B cell (primary cell): ENCODE measurements around the gene RAB11FIP5. TPM values are rescaled to one million over a fixed set of nuclear protein-coding genes. Genes with fewer than 3 reads are reported as not detected.

Source experiments
- ATAC-seq: fragments of 200-7000 bp; cut with Tn5 transposase; one replicate; pipeline ENCODE4 v1.10.0; 2021; ENCODE audit warnings: low read depth, mild to moderate bottlenecking, moderate number of reproducible peaks, moderate library complexity
- CTCF ChIA-PET: fragments of 350-600 bp; sonication (Branson Sonifier 250); formaldehyde crosslinking; loops from one replicate; lab custom pipeline; 2021; ENCODE audit warnings: antibody characterized with exemption, inconsistent platforms; lab: Charles Lee
- POLR2A ChIA-PET: fragments of 350-600 bp; sonication (Branson Sonifier 250); formaldehyde crosslinking; loops from one replicate; lab custom pipeline; 2021; ENCODE audit warnings: antibody characterized with exemption; lab: Charles Lee
- DNase-seq: peaks from one replicate; pipeline ENCODE4 v3.0.0; 2013
- H2AFZ ChIP-seq: 2 replicates; pipeline ENCODE4 v1.6.1; 2012; ENCODE audit warnings: mild to moderate bottlenecking, low read depth, low read length; ENCODE audit not compliant: insufficient read depth, poor library complexity, severe bottlenecking
- H3K27ac ChIP-seq, 2 donors: 1 replicate in 1 of 2; 2 replicates in 1 of 2; pipeline ENCODE4 v1.5.1; 2012 to 2013; ENCODE audit warnings: low read length in 2 of 2, mild to moderate bottlenecking in 2 of 2, moderate library complexity in 1 of 2
- H3K27me3 ChIP-seq, 4 experiments: fragments of 200-600 bp in 1 of 4; sonication (generic) in 1 of 4; replicated peaks in 1 of 4; 1 replicate in 2 of 4; 2 replicates in 2 of 4; pipeline versions ENCODE4 v1.6.1 to v1.7.0; 2013 to 2016; ENCODE audit warnings: low read length in 3 of 4, mild to moderate bottlenecking in 2 of 4, mixed read lengths in 1 of 4, moderate library complexity in 1 of 4; ENCODE audit not compliant: insufficient read depth in 4 of 4, control insufficient read depth in 3 of 4; ENCODE audit errors: control extremely low read depth in 1 of 4
- H3K36me3 ChIP-seq, 2 experiments: replicated peaks in 1 of 2; 1 replicate in 1 of 2; 2 replicates in 1 of 2; pipeline versions ENCODE4 v1.6.1 to v1.7.1; 2013; ENCODE audit warnings: low read length in 1 of 2; ENCODE audit not compliant: insufficient read depth in 2 of 2, control insufficient read depth in 1 of 2; ENCODE audit errors: control extremely low read depth in 1 of 2, extremely low read depth in 1 of 2
- H3K4me1 ChIP-seq, 2 donors: fragments of 200-600 bp in 1 of 2; sonication (generic) in 1 of 2; 1 replicate in 1 of 2; 2 replicates in 1 of 2; pipeline versions ENCODE4 v1.5.1 to v1.6.1; 2013 to 2017; ENCODE audit warnings: low read length in 2 of 2; ENCODE audit not compliant: control insufficient read depth in 2 of 2, insufficient read depth in 2 of 2
- H3K4me2 ChIP-seq: replicated peaks from 2 replicates; pipeline ENCODE3; 2012; ENCODE audit warnings: mild to moderate bottlenecking, low read depth, low read length; ENCODE audit not compliant: poor library complexity, severe bottlenecking
- H3K4me3 ChIP-seq, 5 experiments: fragments of 200-600 bp in 1 of 5; sonication (generic) in 1 of 5; 1 replicate in 3 of 5; 2 replicates in 2 of 5; pipeline versions ENCODE4 v1.5.1 to v1.7.0; 2011 to 2016; ENCODE audit warnings: low read length in 4 of 5, mild to moderate bottlenecking in 4 of 5, low read depth in 2 of 5, control low read depth in 1 of 5, moderate library complexity in 1 of 5; ENCODE audit not compliant: insufficient read depth in 1 of 5; ENCODE audit errors: control extremely low read depth in 1 of 5, extremely low read depth in 1 of 5
- H3K79me2 ChIP-seq: fragments of 200-600 bp; sonication (generic); one replicate; pipeline ENCODE4 v1.6.0; 2016; ENCODE audit warnings: low read length; ENCODE audit not compliant: control insufficient read depth, insufficient read depth
- H3K9ac ChIP-seq: fragments of 200-600 bp; sonication (generic); 2 replicates; pipeline ENCODE4 v1.6.1; 2017; ENCODE audit warnings: mild to moderate bottlenecking, low read length, moderate library complexity
- H3K9me3 ChIP-seq, 3 donors: one replicate each; pipeline versions ENCODE4 v1.6.1 to v1.7.1; 2013; ENCODE audit warnings: low read length in 2 of 3; ENCODE audit not compliant: control insufficient read depth in 2 of 3, insufficient read depth in 1 of 3; ENCODE audit errors: control extremely low read depth in 1 of 3
- H4K20me1 ChIP-seq: 2 replicates; pipeline ENCODE4 v1.6.0; 2012; ENCODE audit warnings: mild to moderate bottlenecking, low read length; ENCODE audit not compliant: insufficient read depth, control insufficient read depth, poor library complexity, severe bottlenecking
- H3K27ac Mint-ChIP-seq: one replicate; pipeline ENCODE4 v1.8.0; 2021; ENCODE audit warnings: mixed read lengths
- H3K27me3 Mint-ChIP-seq: one replicate; pipeline ENCODE4 v1.8.0; 2021; ENCODE audit warnings: mixed read lengths
- H3K4me1 Mint-ChIP-seq: one replicate; pipeline ENCODE4 v1.8.0; 2021; ENCODE audit warnings: mixed read lengths
- H3K4me3 Mint-ChIP-seq: one replicate; pipeline ENCODE4 v1.8.0; 2021; ENCODE audit warnings: mixed read lengths
- H3K9me3 Mint-ChIP-seq: one replicate; pipeline ENCODE4 v1.8.0; 2022; ENCODE audit warnings: mixed read lengths; ENCODE audit not compliant: insufficient read depth
- CTCF ChIP-seq: fragments of 200-600 bp; IDR thresholded peaks from one replicate; pipeline ENCODE4 v1.8.0; 2022; ENCODE audit warnings: antibody characterized with exemption, mild to moderate bottlenecking
- EZH2 ChIP-seq: IDR thresholded peaks from 2 replicates; pipeline ENCODE4 v1.6.1; 2012; ENCODE audit warnings: borderline replicate concordance, low read depth, mild to moderate bottlenecking, moderate library complexity, low read length; ENCODE audit not compliant: insufficient read depth, poor library complexity, severe bottlenecking
- WGBS: methylation state at CpG from one replicate; pipeline ENCODE4 v1.1.5; 2013; ENCODE audit warnings: missing lambda C conversion rate; ENCODE audit not compliant: insufficient coverage; 5-methylcytosine and 5-hydroxymethylcytosine counted together
- intact Hi-C: fragments of 100-400 bp; cut with micrococcal nuclease; formaldehyde crosslinking; loops from one replicate; pipeline ENCODE4 v1.10.0; 2022
- polyA plus RNA-seq: library from polyadenylated mRNA; depleted of rRNA; stranded (reverse); fragments of >200 nt; gene quantifications from 2 replicates; pipeline ENCODE4 v1.2.3, GENCODE V29; 2012
- total RNA-seq, 2 donors: library from RNA; stranded (reverse); fragments of 120-200 nt in 1 of 2; gene quantifications; 1 replicate in 1 of 2; 2 replicates in 1 of 2; pipeline versions ENCODE4 v1.2.3 to v1.2.4, GENCODE V29; 2013 to 2022

The RAB11FIP5 gene
- total and polyA plus RNA-seq, 2 donors (not counting 1 experiment from before 2014, with no cell fraction given): 1.7 to 4.6 TPM

GRCh38 chr2:73033766-73034381, 78.9 kb downstream of the RAB11FIP5 start:
- ChIA-PET CTCF (no interaction called here), POLR2A (no interaction called here)
- 98% methylated on average over 4 of the region's 5 CpGs for WGBS
- Histone ChIP-seq H2AFZ (no peak overlapping the region), H3K27ac (no peak overlapping the region), H3K36me3 (no peaks in the 10 kb centered on the region), H3K9me3 (no peaks in the 10 kb centered on the region), H3K4me1 (no peaks in the 10 kb centered on the region), H4K20me1 (no peaks in the 10 kb centered on the region), H3K27me3 (no peaks in the 10 kb centered on the region), H3K4me3 (no peak overlapping the region), H3K79me2 (no peaks in the 10 kb centered on the region), H3K9ac (no peak overlapping the region), H3K4me2 (no peak overlapping the region)
- Mint-ChIP-seq H3K4me3 (no peak overlapping the region), H3K27me3 (no peaks in the 10 kb centered on the region), H3K9me3 (no peaks in the 10 kb centered on the region), H3K27ac (no peak overlapping the region), H3K4me1 (peaks cover 9% of the 10 kb centered on the region)
- ATAC-seq: no peak
- intact Hi-C loops: no loop called here
- DNase-seq: no peak
- no peak for TF ChIP-seq CTCF
- no peak for TF ChIP-seq EZH2

DNA sequence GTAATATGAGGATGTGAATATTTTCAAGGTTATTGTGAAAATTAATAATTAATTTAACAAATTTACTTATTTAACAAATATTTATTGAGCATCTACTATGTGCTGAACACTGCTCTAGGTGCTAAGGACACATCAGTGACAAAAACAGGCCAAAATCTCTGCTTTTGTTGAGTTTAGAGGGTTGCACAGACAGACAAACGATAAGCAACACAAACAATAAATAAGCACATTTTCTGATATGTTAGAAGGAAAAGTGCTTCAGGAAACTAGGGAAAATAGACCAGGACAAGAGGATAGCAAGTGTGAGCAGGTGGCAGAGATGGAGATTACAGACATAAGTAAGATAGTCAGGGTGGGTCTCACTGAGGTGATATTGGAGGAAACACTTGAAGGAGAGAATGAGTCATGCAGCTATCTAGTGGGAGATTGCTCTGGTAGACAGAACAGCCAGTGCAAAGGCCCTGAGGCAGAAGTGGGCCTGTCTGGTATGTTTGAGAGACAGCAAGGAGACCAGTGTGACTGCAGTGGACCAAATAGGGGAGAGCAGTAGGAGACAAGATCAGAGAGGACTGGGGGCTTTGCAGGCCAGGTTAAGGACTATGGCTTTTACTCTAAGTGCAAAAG, 79.5 kb downstream of the RAB11FIP5 start:
- no peak overlapping the region for H3K27ac ChIP-seq
- no peak for ATAC-seq
- H3K9me3 ChIP-seq: no peaks in the 10 kb centered on the region
- no peak overlapping the region for H2AFZ ChIP-seq
- no peak overlapping the region for H3K27ac Mint-ChIP-seq
- no peak overlapping the region for H3K4me2 ChIP-seq
- H3K4me3 Mint-ChIP-seq: no peak overlapping the region
- no peaks in the 10 kb centered on the region for H3K27me3 Mint-ChIP-seq
- no peaks in the 10 kb centered on the region for H3K79me2 ChIP-seq
- H4K20me1 ChIP-seq: no peaks in the 10 kb centered on the region
- intact Hi-C loops: no loop called here
- no peak for TF ChIP-seq EZH2
- ChIA-PET CTCF (no interaction called here), POLR2A (no interaction called here)
- no peaks in the 10 kb centered on the region for H3K9me3 Mint-ChIP-seq
- H3K4me1 ChIP-seq: no peaks in the 10 kb centered on the region
- WGBS: no CpG with 5 or more reads among the region's 1 CpG
- peaks cover 9% of the 10 kb centered on the region for H3K4me1 Mint-ChIP-seq
- no peaks in the 10 kb centered on the region for H3K36me3 ChIP-seq
- H3K27me3 ChIP-seq: no peaks in the 10 kb centered on the region
- H3K4me3 ChIP-seq: no peak overlapping the region
- no peak for DNase-seq
- H3K9ac ChIP-seq: no peak overlapping the region
